Embryonic facial prominence (tissue), 1 donor: ENCODE results near the gene KRT2.

ENCODE experiments used
- DNase-seq: peaks from one replicate; pipeline ENCODE4 v3.0.0-alpha.2; 2016; ENCODE audit errors: extremely low spot score

KRT2 gene

GRCh38 chr12:52663420-52663819 is 11.4 kb upstream of the KRT2 start:
- no peak for DNase-seq

GRCh38 chr12:52662918-52663229 is 10.9 kb upstream of the KRT2 start:
- DNase-seq, result no peak

GRCh38 chr12:52662093-52662917 is 10.3 kb upstream of the KRT2 start:
- DNase-seq, result no peak

GRCh38 chr12:52661668-52662067 is 9.7 kb upstream of the KRT2 start:
- no peak for DNase-seq

- no peak for DNase-seq
Measured at GRCh38 chr12:52660934-52661499, 9.0 kb upstream of the KRT2 start.

- no peak for DNase-seq
Measured at GRCh38 chr12:52659951-52660350, 7.9 kb upstream of the KRT2 start.

GRCh38 chr12:52659395-52659794 is 7.4 kb upstream of the KRT2 start:
- no peak for DNase-seq

GRCh38 chr12:52658196-52658595 is 6.2 kb upstream of the KRT2 start:
- DNase-seq, result no peak

- no peak for DNase-seq
Measured at GRCh38 chr12:52657250-52657902, 5.4 kb upstream of the KRT2 start.

- DNase-seq, result no peak
Measured at GRCh38 chr12:52656616-52657015, 4.6 kb upstream of the KRT2 start.

GRCh38 chr12:52655720-52656124 is 3.7 kb upstream of the KRT2 start:
- no peak for DNase-seq

- no peak for DNase-seq
Measured at GRCh38 chr12:52655251-52655650, 3.2 kb upstream of the KRT2 start.

GRCh38 chr12:52650520-52651081 is 1.4 kb downstream of the KRT2 start:
- DNase-seq, result no peak

GRCh38 chr12:52649066-52649465 is 2.9 kb downstream of the KRT2 start:
- DNase-seq, result no peak

GRCh38 chr12:52648012-52648550 is 3.9 kb downstream of the KRT2 start:
- no peak for DNase-seq

GRCh38 chr12:52647601-52648000 is 4.4 kb downstream of the KRT2 start:
- no peak for DNase-seq

- DNase-seq, result no peak
Measured at GRCh38 chr12:52646613-52647012, 5.4 kb downstream of the KRT2 start.

GRCh38 chr12:52645982-52646381 is 6.0 kb downstream of the KRT2 start:
- no peak for DNase-seq

GRCh38 chr12:52645120-52645761 is 6.8 kb downstream of the KRT2 start:
- DNase-seq, result no peak

- no peak for DNase-seq
Measured at GRCh38 chr12:52644078-52644415, 8.0 kb downstream of the KRT2 start.

GRCh38 chr12:52643233-52644077 is 8.6 kb downstream of the KRT2 start:
- no peak for DNase-seq
